Fibroblast of mammary gland (primary cell): ENCODE measurements around the gene MRM3.

Experiments
- DNase-seq: peaks from one replicate; pipeline ENCODE4 v3.0.0-alpha.2; 2010; ENCODE audit warnings: low read depth
- H3K4me3 ChIP-seq: 2 replicates; pipeline ENCODE4 v1.5.1; 2011; ENCODE audit warnings: low read depth, mild to moderate bottlenecking, low read length, moderate library complexity; ENCODE audit not compliant: control insufficient read depth
- TF ChIP-seq, protein P1 (sequence below): conservative IDR thresholded peaks from 2 replicates; pipeline ENCODE4 v1.5.1; 2011; ENCODE audit warnings: low read depth, low read length, inconsistent platforms; ENCODE audit not compliant: control insufficient read depth, insufficient read depth

Gene MRM3

DNA sequence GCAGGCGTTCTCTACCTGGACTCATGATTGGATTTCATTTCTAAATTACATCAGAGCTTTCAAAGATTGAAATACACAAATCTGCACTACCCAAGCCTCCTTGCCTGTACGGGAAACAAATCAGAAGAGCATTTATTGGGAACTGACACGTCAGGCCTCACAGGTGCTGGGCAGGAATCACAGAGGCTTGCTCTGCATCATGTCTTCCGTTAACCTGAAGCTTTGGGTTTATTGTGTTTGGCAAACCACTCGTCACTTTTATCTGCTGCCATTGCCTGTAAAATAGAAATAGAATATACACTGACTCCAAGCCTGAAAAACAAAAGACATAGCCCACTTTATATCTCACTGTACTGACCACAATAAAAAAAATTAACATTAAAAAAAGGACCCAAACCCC lies 22.2 kb upstream of the MRM3 start:
- DNase-seq: no peak
- no peak overlapping the region for H3K4me3 ChIP-seq
- TF ChIP-seq, protein P1, sequence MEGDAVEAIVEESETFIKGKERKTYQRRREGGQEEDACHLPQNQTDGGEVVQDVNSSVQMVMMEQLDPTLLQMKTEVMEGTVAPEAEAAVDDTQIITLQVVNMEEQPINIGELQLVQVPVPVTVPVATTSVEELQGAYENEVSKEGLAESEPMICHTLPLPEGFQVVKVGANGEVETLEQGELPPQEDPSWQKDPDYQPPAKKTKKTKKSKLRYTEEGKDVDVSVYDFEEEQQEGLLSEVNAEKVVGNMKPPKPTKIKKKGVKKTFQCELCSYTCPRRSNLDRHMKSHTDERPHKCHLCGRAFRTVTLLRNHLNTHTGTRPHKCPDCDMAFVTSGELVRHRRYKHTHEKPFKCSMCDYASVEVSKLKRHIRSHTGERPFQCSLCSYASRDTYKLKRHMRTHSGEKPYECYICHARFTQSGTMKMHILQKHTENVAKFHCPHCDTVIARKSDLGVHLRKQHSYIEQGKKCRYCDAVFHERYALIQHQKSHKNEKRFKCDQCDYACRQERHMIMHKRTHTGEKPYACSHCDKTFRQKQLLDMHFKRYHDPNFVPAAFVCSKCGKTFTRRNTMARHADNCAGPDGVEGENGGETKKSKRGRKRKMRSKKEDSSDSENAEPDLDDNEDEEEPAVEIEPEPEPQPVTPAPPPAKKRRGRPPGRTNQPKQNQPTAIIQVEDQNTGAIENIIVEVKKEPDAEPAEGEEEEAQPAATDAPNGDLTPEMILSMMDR: no peak

DNA sequence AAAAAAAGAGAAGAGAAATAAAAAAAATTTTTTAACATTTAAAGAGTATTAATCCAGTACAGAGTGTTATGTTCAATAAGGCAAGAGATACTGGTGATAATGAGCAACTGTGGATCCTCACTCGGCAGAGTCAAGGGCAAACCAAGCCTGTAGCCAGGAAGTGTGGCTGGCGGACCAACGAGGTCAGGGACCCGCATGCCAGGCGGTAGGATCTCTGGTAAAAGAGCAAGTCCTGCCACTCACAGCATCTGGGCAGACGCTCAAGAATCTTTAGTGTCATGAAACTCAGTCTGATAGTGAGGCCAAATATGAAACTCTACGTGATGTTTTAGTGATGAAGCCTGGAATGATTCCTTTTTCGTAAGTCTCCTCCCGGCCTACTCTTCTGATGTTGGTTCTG lies 21.8 kb upstream of the MRM3 start:
- TF ChIP-seq, protein P1: no peak
- no peak overlapping the region for H3K4me3 ChIP-seq
- no peak for DNase-seq

DNA sequence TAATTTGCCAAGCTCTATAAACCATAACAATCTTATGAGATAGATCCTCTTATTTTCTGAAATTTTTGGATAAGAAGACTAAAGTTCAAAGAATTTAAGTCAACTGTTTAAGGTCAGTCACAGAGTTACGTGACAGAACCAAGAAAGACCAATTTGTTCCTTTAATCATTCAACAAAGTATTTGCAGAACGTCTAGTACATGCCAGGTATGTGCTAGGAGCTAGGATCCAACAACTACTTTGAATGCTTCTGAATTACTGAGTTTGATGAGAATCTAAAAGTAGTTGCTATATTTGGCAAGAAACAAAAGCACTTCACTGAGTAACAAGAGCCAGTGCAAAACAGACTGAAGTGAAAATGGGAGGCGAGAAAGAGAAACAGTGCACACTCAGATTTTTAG lies 15.1 kb upstream of the MRM3 start:
- TF ChIP-seq, protein P1: no peak
- H3K4me3 ChIP-seq: no peak overlapping the region
- DNase-seq: no peak

DNA sequence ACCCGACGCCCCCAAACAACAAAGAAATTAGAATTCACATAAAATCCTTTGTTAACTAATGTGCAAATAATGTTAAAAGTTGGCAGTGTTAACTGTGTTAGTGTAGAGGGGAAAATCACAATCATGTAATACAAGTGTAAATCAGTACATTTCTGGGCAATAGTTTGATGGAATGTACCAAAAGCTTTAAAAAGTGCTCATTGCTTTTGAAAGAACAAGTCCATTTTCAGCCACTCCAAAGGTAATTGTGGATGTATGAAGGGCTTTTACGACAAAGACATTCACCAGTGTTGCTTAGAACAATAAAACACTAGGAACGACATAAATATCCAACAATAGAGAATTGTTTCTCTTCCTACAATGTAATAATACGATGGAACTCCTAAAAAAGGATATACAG lies 9.1 kb upstream of the MRM3 start:
- no peak overlapping the region for H3K4me3 ChIP-seq
- TF ChIP-seq, protein P1: no peak
- DNase-seq: no peak

DNA sequence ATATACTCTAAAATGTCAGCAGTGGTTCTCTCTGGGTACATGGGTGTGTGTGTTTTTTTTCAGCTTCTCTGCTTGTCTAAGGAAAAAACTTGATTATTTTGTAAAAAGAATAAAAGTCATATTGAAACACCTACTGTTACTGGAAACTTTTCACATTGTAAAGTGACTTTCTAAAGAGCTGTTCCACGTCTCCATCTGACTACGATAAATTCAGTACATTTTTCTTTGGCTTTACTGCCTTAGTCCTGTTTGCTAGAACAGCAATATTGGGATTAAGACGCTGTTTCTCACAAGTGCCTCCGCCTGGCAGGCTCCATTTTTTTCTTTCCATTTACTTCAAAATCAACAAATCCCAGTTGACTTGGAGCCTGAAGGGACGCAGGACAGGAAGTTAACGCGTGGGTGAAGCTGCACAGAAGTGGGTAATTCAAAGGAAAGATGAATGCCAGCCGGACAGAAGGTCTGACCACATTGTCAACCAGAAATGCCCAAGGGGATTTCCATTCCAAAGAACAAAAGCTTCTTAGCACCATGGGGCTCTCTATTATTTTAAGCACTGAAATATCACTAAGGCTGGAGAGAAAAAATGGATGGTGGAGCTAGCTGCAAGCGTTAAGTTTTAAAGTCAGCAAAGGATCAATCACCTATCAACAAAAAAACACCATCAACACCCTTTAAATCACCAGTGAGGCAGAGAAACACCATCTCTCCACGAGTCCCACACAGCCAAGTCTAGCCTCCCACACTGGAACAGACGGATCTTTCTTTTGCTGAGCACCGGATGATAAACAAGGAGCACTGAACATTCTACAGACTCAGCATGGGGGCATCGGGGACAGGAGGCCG lies 8.5 kb upstream of the MRM3 start:
- no peak for DNase-seq
- TF ChIP-seq, protein P1: no peak
- H3K4me3 ChIP-seq: no peak overlapping the region

DNA sequence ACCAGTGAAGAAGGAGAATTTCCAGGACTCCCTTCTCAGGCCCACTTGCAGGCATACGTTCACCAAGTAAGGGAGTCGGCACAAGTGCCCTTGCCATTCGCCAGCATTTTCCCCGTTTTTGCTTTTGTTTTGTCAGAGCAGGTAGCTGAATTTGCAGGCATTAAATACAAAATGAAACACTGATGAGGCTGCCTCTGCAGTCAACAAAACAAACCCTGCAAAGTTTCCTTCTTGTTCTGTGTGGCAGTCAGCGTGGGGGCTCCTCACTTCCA lies 7.9 kb upstream of the MRM3 start:
- H3K4me3 ChIP-seq: no peak overlapping the region
- DNase-seq: no peak
- TF ChIP-seq, protein P1: no peak

DNA sequence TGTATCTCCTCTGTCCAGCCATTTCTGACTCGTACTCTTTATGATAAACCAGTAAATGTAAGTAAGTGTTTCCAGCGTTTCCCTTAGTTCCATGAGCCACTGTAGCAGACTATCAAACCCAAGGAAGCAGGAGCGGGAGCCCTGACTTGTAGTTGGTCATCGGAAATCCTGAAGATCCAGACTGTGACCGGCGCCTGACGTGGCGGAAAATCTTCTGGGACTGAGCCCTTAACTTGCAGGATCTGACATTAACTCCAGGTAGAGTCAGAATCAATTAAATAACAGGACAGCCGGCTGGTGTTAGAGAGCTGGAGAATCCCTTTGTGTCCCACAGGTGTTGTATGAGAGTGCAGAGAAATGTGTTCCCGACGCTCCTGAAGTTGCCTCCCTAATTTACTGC lies 4.1 kb upstream of the MRM3 start:
- DNase-seq: no peak
- H3K4me3 ChIP-seq: no peak overlapping the region
- TF ChIP-seq, protein P1: no peak
